ENCODE data around the gene MED29. TPM values are rescaled to one million over a fixed set of nuclear protein-coding genes. Genes with fewer than 3 reads are reported as not detected.

MED29 gene
- total RNA-seq, 1 donor, result 19.9 TPM

- no peak for TF ChIP-seq CTCF (IDR thresholded peaks at IDR 0.05; ENCODE audit: extremely low read depth, low read depth, low read length)
- no peak overlapping the region for H2AFZ ChIP-seq (ENCODE audit: low read length)
Observed at GRCh38 chr19:39381910-39382611, 9.1 kb upstream of the MED29 start.

GRCh38 chr19:39382991-39383828 is 8.0 kb upstream of the MED29 start:
- Histone ChIP-seq H3K4me3 (ENCODE audit: insufficient read depth, low read length) (no peak overlapping the region), H3K27ac (ENCODE audit: low read depth, low read length) (peak overlapping the region; percentile 40), H2AFZ (ENCODE audit: low read length) (no peak overlapping the region), H3K4me2 (ENCODE audit: insufficient read depth, low read length) (no peak overlapping the region), H3K9me3 (ENCODE audit: low read depth, low read length) (no peaks in the 10 kb centered on the region), H3K79me2 (ENCODE audit: insufficient read depth, low read length) (no peaks in the 10 kb centered on the region), H3K4me1 (ENCODE audit: insufficient read depth, low read length) (peaks cover 6% of the 10 kb centered on the region), H4K20me1 (ENCODE audit: insufficient read depth, low read length) (peaks cover 3% of the 10 kb centered on the region), H3K27me3 (ENCODE audit: insufficient read depth, low read length) (no peaks in the 10 kb centered on the region), H3K36me3 (ENCODE audit: insufficient read depth, low read length) (peaks cover 91% of the 10 kb centered on the region)
- peak; percentile 73 for DNase-seq (ENCODE audit: insufficient read length, low spot score, missing footprints)
- TF ChIP-seq CTCF (IDR thresholded peaks at IDR 0.05; ENCODE audit: extremely low read depth, low read depth, low read length), result no peak

More at GRCh38 chr19:39381910-39382611, 9.1 kb upstream of the MED29 start:
- H3K79me2 ChIP-seq (ENCODE audit: insufficient read depth, low read length), result no peaks in the 10 kb centered on the region
- H3K36me3 ChIP-seq (ENCODE audit: insufficient read depth, low read length), result peaks cover 93% of the 10 kb centered on the region
- H3K4me2 ChIP-seq (ENCODE audit: insufficient read depth, low read length), result no peak overlapping the region
- no peaks in the 10 kb centered on the region for H3K27me3 ChIP-seq (ENCODE audit: insufficient read depth, low read length)
- no peak overlapping the region for H3K4me3 ChIP-seq (ENCODE audit: insufficient read depth, low read length)
- H4K20me1 ChIP-seq (ENCODE audit: insufficient read depth, low read length), result peaks cover 3% of the 10 kb centered on the region
- peak; percentile 90 for DNase-seq (ENCODE audit: insufficient read length, low spot score, missing footprints)
- H3K4me1 ChIP-seq (ENCODE audit: insufficient read depth, low read length), result peaks cover 6% of the 10 kb centered on the region
- peak overlapping the region; percentile 40 for H3K27ac ChIP-seq (ENCODE audit: low read depth, low read length)
- H3K9me3 ChIP-seq (ENCODE audit: low read depth, low read length), result no peaks in the 10 kb centered on the region

- TF ChIP-seq CTCF (IDR thresholded peaks at IDR 0.05; ENCODE audit: extremely low read depth, low read depth, low read length), result no peak
- Histone ChIP-seq H3K4me1 (ENCODE audit: insufficient read depth, low read length) (peaks cover 11% of the 10 kb centered on the region), H3K79me2 (ENCODE audit: insufficient read depth, low read length) (peaks cover 9% of the 10 kb centered on the region), H3K9me3 (ENCODE audit: low read depth, low read length) (no peaks in the 10 kb centered on the region), H2AFZ (ENCODE audit: low read length) (no peak overlapping the region), H4K20me1 (ENCODE audit: insufficient read depth, low read length) (peaks cover 3% of the 10 kb centered on the region), H3K36me3 (ENCODE audit: insufficient read depth, low read length) (peaks cover 89% of the 10 kb centered on the region), H3K4me2 (ENCODE audit: insufficient read depth, low read length) (no peak overlapping the region), H3K27me3 (ENCODE audit: insufficient read depth, low read length) (no peaks in the 10 kb centered on the region), H3K27ac (ENCODE audit: low read depth, low read length) (no peak overlapping the region), H3K4me3 (ENCODE audit: insufficient read depth, low read length) (no peak overlapping the region)
- peak; percentile 82 for DNase-seq (ENCODE audit: insufficient read length, low spot score, missing footprints)
Observed at GRCh38 chr19:39384839-39385568, 6.2 kb upstream of the MED29 start.

Data from osteoblast (primary cell).